H1 (cell line): ENCODE measurements around the gene RTN3. TPM values are rescaled to one million over a fixed set of nuclear protein-coding genes. Genes with fewer than 3 reads are reported as not detected.
"Not testable (repeated sequence)": the region's sequence is repeated elsewhere in the genome, so short reads cannot be mapped to it uniquely, and the experiment has no call there.

Source experiments
- CTCF ChIA-PET: fragments of 300-600 bp; sonication (Branson Sonifier 250); formaldehyde crosslinking; loops from one replicate; lab custom pipeline; 2021; ENCODE audit not compliant: partially characterized antibody; lab: Charles Lee
- POLR2A ChIA-PET: fragments of 300-600 bp; sonication (Branson Sonifier 250); formaldehyde crosslinking; loops from one replicate; lab custom pipeline; 2021; ENCODE audit warnings: inconsistent platforms; ENCODE audit not compliant: partially characterized antibody; lab: Charles Lee
- DNase-seq, 2 experiments: peaks; one replicate each; pipeline versions ENCODE4 v3.0.0 to v3.0.0-alpha.2; 2010 to 2022; ENCODE audit warnings: low spot score in 2 of 2, low read depth in 1 of 2, mixed read lengths in 1 of 2
- FAIRE-seq: peaks from 2 replicates; lab custom pipeline; 2011; peaks lifted over from hg19 to GRCh38; lab: Jason Lieb, UNC
- H2AFZ ChIP-seq: 2 replicates; pipeline ENCODE4 v1.8.1; 2012; ENCODE audit warnings: low read length, inconsistent platforms
- H2AK5ac ChIP-seq: 2 replicates; pipeline ENCODE4 v1.6.1; 2013; ENCODE audit warnings: low read depth, low read length
- H2BK120ac ChIP-seq: replicated peaks from 2 replicates; pipeline ENCODE3; 2013; ENCODE audit warnings: low read depth, low read length, inconsistent platforms
- H2BK12ac ChIP-seq: 2 replicates; pipeline ENCODE4 v1.6.1; 2013; ENCODE audit warnings: low read depth, low read length
- H2BK15ac ChIP-seq: 2 replicates; pipeline ENCODE4 v1.6.1; 2013; ENCODE audit warnings: low read length
- H2BK20ac ChIP-seq: 2 replicates; pipeline ENCODE4 v1.6.1; 2013; ENCODE audit warnings: low read length
- H2BK5ac ChIP-seq: 2 replicates; pipeline ENCODE4 v1.6.1; 2013; ENCODE audit warnings: low read depth, low read length
- H3K14ac ChIP-seq: 2 replicates; pipeline ENCODE4 v1.6.1; 2013; ENCODE audit warnings: inconsistent platforms; ENCODE audit not compliant: insufficient read length
- H3K18ac ChIP-seq: 2 replicates; pipeline ENCODE4 v1.6.1; 2013; ENCODE audit warnings: low read length; ENCODE audit errors: extremely low read depth
- H3K23ac ChIP-seq: 2 replicates; pipeline ENCODE4 v1.6.1; 2013; ENCODE audit warnings: inconsistent platforms; ENCODE audit not compliant: insufficient read length
- H3K23me2 ChIP-seq: 2 replicates; pipeline ENCODE4 v1.6.1; 2013; ENCODE audit warnings: low read depth, low read length
- H3K27ac ChIP-seq: 2 replicates; pipeline ENCODE4 v1.6.1; 2011; ENCODE audit warnings: low read depth, low read length, inconsistent platforms
- H3K27me3 ChIP-seq, 4 experiments: replicated peaks in 1 of 4; 1 replicate in 1 of 4; 2 replicates in 3 of 4; pipeline versions ENCODE4 v1.6.1 to v1.8.1; 2011 to 2013; ENCODE audit warnings: low read length in 3 of 4, mild to moderate bottlenecking in 3 of 4, inconsistent platforms in 2 of 4, mixed read lengths in 2 of 4, moderate library complexity in 1 of 4; ENCODE audit not compliant: control insufficient read depth in 3 of 4, insufficient read depth in 3 of 4; ENCODE audit errors: extremely low read depth in 1 of 4
- H3K36me3 ChIP-seq, 4 experiments: 2 replicates each; pipeline versions ENCODE4 v1.6.1 to v1.8.1; 2011 to 2013; ENCODE audit warnings: mild to moderate bottlenecking in 4 of 4, low read length in 3 of 4, moderate library complexity in 2 of 4, control low read depth in 1 of 4, inconsistent platforms in 1 of 4; ENCODE audit not compliant: insufficient read depth in 4 of 4, control insufficient read depth in 2 of 4
- H3K4ac ChIP-seq: replicated peaks from 2 replicates; pipeline ENCODE3; 2013; ENCODE audit warnings: low read length, low read depth, mixed read lengths, inconsistent platforms; ENCODE audit not compliant: insufficient read length
- H3K4me1 ChIP-seq, 4 experiments: replicated peaks in 1 of 4; 1 replicate in 1 of 4; 2 replicates in 3 of 4; pipeline versions ENCODE4 v1.6.1 to v1.8.1; 2011 to 2013; ENCODE audit warnings: low read length in 3 of 4, inconsistent platforms in 2 of 4, mixed read lengths in 1 of 4; ENCODE audit not compliant: insufficient read depth in 4 of 4, control insufficient read depth in 3 of 4
- H3K4me2 ChIP-seq, 2 experiments: 2 replicates each; pipeline versions ENCODE4 v1.6.1 to v1.8.1; 2011 to 2013; ENCODE audit warnings: low read depth in 2 of 2, low read length in 2 of 2, control low read depth in 1 of 2, inconsistent platforms in 1 of 2, mild to moderate bottlenecking in 1 of 2; ENCODE audit not compliant: insufficient read depth in 1 of 2
- H3K4me3 ChIP-seq, 4 experiments: fragments of 200-600, 300-600 bp in 1 of 4; sonication (generic), shearing (Covaris generic), sonication (Bioruptor Twin) in 1 of 4; 2 replicates each; pipeline versions ENCODE4 v1.5.1 to v1.8.1; 2011 to 2016; ENCODE audit warnings: low read length in 4 of 4, low read depth in 3 of 4, control low read depth in 2 of 4, inconsistent platforms in 2 of 4, mild to moderate bottlenecking in 2 of 4, mixed read lengths in 1 of 4, moderate library complexity in 1 of 4; ENCODE audit not compliant: insufficient read depth in 2 of 4; ENCODE audit errors: extremely low read depth in 1 of 4
- H3K56ac ChIP-seq: replicated peaks from 2 replicates; pipeline ENCODE3; 2013; ENCODE audit warnings: low read depth, mild to moderate bottlenecking, mixed read lengths, low read length, inconsistent platforms; ENCODE audit not compliant: insufficient read length
- H3K79me1 ChIP-seq: 2 replicates; pipeline ENCODE4 v1.6.1; 2013; ENCODE audit warnings: low read depth, low read length, control low read depth
- H3K79me2 ChIP-seq, 2 experiments: 2 replicates each; pipeline versions ENCODE4 v1.6.1 to v1.8.1; 2012 to 2013; ENCODE audit warnings: low read length in 2 of 2, mild to moderate bottlenecking in 2 of 2, inconsistent platforms in 1 of 2; ENCODE audit not compliant: insufficient read depth in 2 of 2, control insufficient read depth in 1 of 2
- H3K9ac ChIP-seq, 4 experiments: replicated peaks in 1 of 4; 1 replicate in 1 of 4; 2 replicates in 3 of 4; pipeline versions ENCODE4 v1.6.1 to v1.8.1; 2011 to 2013; ENCODE audit warnings: low read depth in 3 of 4, low read length in 3 of 4, control low read depth in 2 of 4, mild to moderate bottlenecking in 2 of 4, moderate library complexity in 2 of 4, inconsistent platforms in 1 of 4; ENCODE audit errors: extremely low read depth in 1 of 4
- H3K9me3 ChIP-seq, 2 experiments: 2 replicates each; pipeline versions ENCODE4 v1.6.1 to v1.8.1; 2012 to 2013; ENCODE audit warnings: mild to moderate bottlenecking in 2 of 2, moderate library complexity in 2 of 2, control low read depth in 1 of 2, inconsistent platforms in 1 of 2, low read depth in 1 of 2, low read length in 1 of 2, mixed read lengths in 1 of 2; ENCODE audit not compliant: insufficient read depth in 2 of 2
- H4K20me1 ChIP-seq, 2 experiments: replicated peaks in 1 of 2; 2 replicates each; pipeline versions ENCODE3 to v1.8.1; 2011 to 2013; ENCODE audit warnings: inconsistent platforms in 2 of 2, low read length in 2 of 2, mild to moderate bottlenecking in 1 of 2; ENCODE audit not compliant: insufficient read depth in 2 of 2, control insufficient read depth in 1 of 2
- H4K5ac ChIP-seq: 2 replicates; pipeline ENCODE4 v1.6.1; 2013; ENCODE audit warnings: low read length, low read depth, mixed read lengths, inconsistent platforms; ENCODE audit not compliant: insufficient read length
- H4K8ac ChIP-seq: 2 replicates; pipeline ENCODE4 v1.8.0; 2013; ENCODE audit warnings: mild to moderate bottlenecking, moderate library complexity, low read length, inconsistent platforms; ENCODE audit not compliant: insufficient read depth; ENCODE audit errors: extremely low read depth
- H4K91ac ChIP-seq: replicated peaks from 2 replicates; pipeline ENCODE3; 2013; ENCODE audit warnings: low read length, mixed read lengths, inconsistent platforms; ENCODE audit not compliant: insufficient read length
- WGBS, 2 experiments: shearing (Covaris generic) in 1 of 2; methylation state at CpG; one replicate each; pipeline versions ENCODE4 v1.1.6 to v1.1.7; 2013 to 2015; ENCODE audit warnings: low lambda C conversion rate in 2 of 2, mixed read lengths in 2 of 2, inconsistent platforms in 1 of 2, low coverage in 1 of 2, missing lambda C conversion rate in 1 of 2; ENCODE audit not compliant: insufficient replicate concordance in 2 of 2, insufficient coverage in 1 of 2, insufficient read length in 1 of 2; ENCODE audit errors: extremely low coverage in 1 of 2, missing lambda C conversion rate in 1 of 2; 5-methylcytosine and 5-hydroxymethylcytosine counted together
- polyA plus RNA-seq, 7 experiments: library from polyadenylated mRNA; depleted of rRNA in 3 of 7; stranded (reverse) in 5 of 7; unstranded in 2 of 7; fragments of >200 nt in 5 of 7; fragments of 200-250 nt in 2 of 7; gene quantifications; 1 replicate in 5 of 7; 2 replicates in 1 of 7; 4 replicates in 1 of 7; pipeline versions ENCODE4 v1.2.1 to v1.2.3, GENCODE V29; 2011 to 2013; ENCODE audit warnings: missing spikeins in 2 of 7, mixed read lengths in 2 of 7
- total RNA-seq: library from RNA; stranded (reverse); fragmentation: NEBNext Ultra II Directional; extraction: Animal tissue kit (Norgen Biotek cat#: 25700); gene quantifications from 2 replicates; pipeline ENCODE4 v1.2.1, GENCODE V29; 2021

RTN3 gene
- total and polyA plus RNA-seq, 2 of the 8 experiments (the other 6 are each of a cell fraction or from before 2014, with no cell fraction given), result 160 to 203 TPM

- H3K27ac ChIP-seq, DNase-seq, H3K4me2 ChIP-seq, H3K36me3 ChIP-seq, H2BK120ac ChIP-seq, H3K9ac ChIP-seq, H3K14ac ChIP-seq, H2BK12ac ChIP-seq, H3K4ac ChIP-seq, H2BK20ac ChIP-seq, FAIRE-seq, H4K8ac ChIP-seq, H3K27me3 ChIP-seq, H3K23ac ChIP-seq, H2BK5ac ChIP-seq, H2AFZ ChIP-seq, H4K5ac ChIP-seq, H3K18ac ChIP-seq, H4K91ac ChIP-seq, H3K79me1 ChIP-seq, H2AK5ac ChIP-seq, H2BK15ac ChIP-seq, H3K4me3 ChIP-seq, H3K9me3 ChIP-seq, H3K56ac ChIP-seq: not testable (repeated sequence)
- H4K20me1 ChIP-seq, result peaks cover 13% of the 10 kb centered on the region in 2 experiments
- peaks cover 0 to 14% (median 9%) of the 10 kb centered on the region in 4 experiments; a peak in 5 of 7 replicates for H3K4me1 ChIP-seq
- peaks cover 17 to 83% of the 10 kb centered on the region in 2 experiments; a peak in 3 of 4 replicates for H3K79me2 ChIP-seq
- H3K23me2 ChIP-seq, result peaks cover 10% of the 10 kb centered on the region
- WGBS, 2 experiments, result 92% methylated on average over 6 of the region's 7 CpGs; no CpG with 5 or more reads in 1 of the 2 experiments
- POLR2A ChIA-PET, result interaction anchor here (0.6 to 1.4 kb wide), 2 partner anchors 14 to 276 kb away, joined by 3 read pairs; no protein-coding TSS in a partner anchor
- CTCF ChIA-PET, result interaction anchor here (0.6 to 1.0 kb wide), 3 partner anchors 14 to 61 kb away, joined by 3 to 5 read pairs (median 3); no protein-coding TSS in a partner anchor
Measured at GRCh38 chr11:63685158-63685721, 3.9 kb downstream of the RTN3 start.
